Measurements from ENCODE around the gene BCL6.

DNA sequence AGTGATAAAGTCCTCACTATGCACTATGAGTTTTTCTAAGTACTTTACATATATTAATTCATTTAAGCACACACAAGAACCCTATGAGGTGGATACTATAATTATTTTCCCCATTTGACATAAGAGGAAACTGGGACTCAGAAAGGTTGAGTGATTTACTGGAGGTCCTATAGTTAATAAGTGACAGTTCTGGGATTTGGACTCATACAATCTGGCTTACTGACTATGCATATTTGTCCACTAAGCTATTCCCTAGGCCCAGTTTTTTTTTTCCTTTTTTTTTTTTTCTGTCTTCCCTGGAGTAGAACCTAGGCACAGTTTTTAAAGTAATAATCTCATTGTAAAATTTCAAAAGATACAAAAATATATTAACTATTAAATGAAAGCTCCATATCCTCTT lies 36.6 kb downstream of the BCL6 start:
- TF ChIP-seq, protein P1, sequence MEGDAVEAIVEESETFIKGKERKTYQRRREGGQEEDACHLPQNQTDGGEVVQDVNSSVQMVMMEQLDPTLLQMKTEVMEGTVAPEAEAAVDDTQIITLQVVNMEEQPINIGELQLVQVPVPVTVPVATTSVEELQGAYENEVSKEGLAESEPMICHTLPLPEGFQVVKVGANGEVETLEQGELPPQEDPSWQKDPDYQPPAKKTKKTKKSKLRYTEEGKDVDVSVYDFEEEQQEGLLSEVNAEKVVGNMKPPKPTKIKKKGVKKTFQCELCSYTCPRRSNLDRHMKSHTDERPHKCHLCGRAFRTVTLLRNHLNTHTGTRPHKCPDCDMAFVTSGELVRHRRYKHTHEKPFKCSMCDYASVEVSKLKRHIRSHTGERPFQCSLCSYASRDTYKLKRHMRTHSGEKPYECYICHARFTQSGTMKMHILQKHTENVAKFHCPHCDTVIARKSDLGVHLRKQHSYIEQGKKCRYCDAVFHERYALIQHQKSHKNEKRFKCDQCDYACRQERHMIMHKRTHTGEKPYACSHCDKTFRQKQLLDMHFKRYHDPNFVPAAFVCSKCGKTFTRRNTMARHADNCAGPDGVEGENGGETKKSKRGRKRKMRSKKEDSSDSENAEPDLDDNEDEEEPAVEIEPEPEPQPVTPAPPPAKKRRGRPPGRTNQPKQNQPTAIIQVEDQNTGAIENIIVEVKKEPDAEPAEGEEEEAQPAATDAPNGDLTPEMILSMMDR (IDR thresholded peaks at IDR 0.05) = no peak
- no peak for TF ChIP-seq POLR2A (IDR thresholded peaks at IDR 0.05)

Data from uterus (tissue), 2 donors.